Keratinocyte (primary cell): ENCODE measurements around the gene RNF14.

Experiments
- CTCF ChIP-seq, 3 experiments: IDR thresholded peaks in 1 of 3; conservative IDR thresholded peaks in 1 of 3; optimal IDR thresholded peaks in 1 of 3; 2 replicates in 2 of 3; 3 replicates in 1 of 3; pipeline versions ENCODE3 to v1.5.1; 2011; ENCODE audit warnings: low read length in 3 of 3, mild to moderate bottlenecking in 3 of 3, moderate library complexity in 2 of 3, control low read depth in 1 of 3, inconsistent platforms in 1 of 3; ENCODE audit not compliant: insufficient read depth in 2 of 3; ENCODE audit errors: extremely low read depth in 1 of 3
- EZH2 ChIP-seq: IDR thresholded peaks from one replicate; pipeline ENCODE4 v1.6.1; 2012; ENCODE audit warnings: inconsistent platforms, mild to moderate bottlenecking, low read length, moderate library complexity

- TF ChIP-seq CTCF (optimal IDR thresholded peaks at IDR 0.05 in 1 of 3, IDR thresholded peaks at IDR 0.05 in 1 of 3, conservative IDR thresholded peaks at IDR 0.05 in 1 of 3; ENCODE audit: extremely low read depth in 1 of 3, insufficient read depth in 2 of 3, low read length in 3 of 3) (no peak), EZH2 (no peak)
Measured at GRCh38 chr5:142015781-142016533, 47.1 kb downstream of the RNF14 start.
